Activated CD4-positive, alpha-beta T cell treated with anti-CD3 and anti-CD28 coated beads for 36 hours (primary cell): ENCODE measurements around the gene NKD1. TPM values are rescaled to one million over a fixed set of nuclear protein-coding genes. Genes with fewer than 3 reads are reported as not detected.

ENCODE experiments used
- ATAC-seq: fragments of 200-7000 bp; cut with Tn5 transposase; one replicate; pipeline ENCODE4 v1.10.0; 2021; ENCODE audit warnings: mild to moderate bottlenecking, moderate library complexity
- CTCF ChIA-PET: fragments of 350-600 bp; sonication (Branson Sonifier 250); formaldehyde crosslinking; loops from one replicate; lab custom pipeline; 2021; ENCODE audit warnings: antibody characterized with exemption; lab: Charles Lee
- POLR2A ChIA-PET: fragments of 350-600 bp; sonication (Branson Sonifier 250); formaldehyde crosslinking; loops from one replicate; lab custom pipeline; 2021; ENCODE audit warnings: antibody characterized with exemption, inconsistent platforms; lab: Charles Lee
- DNase-seq: peaks from one replicate; pipeline ENCODE4 v3.0.0-alpha.2; 2020
- H3K27ac Mint-ChIP-seq: one replicate; pipeline ENCODE4 v1.8.0; 2021; ENCODE audit warnings: mixed read lengths
- H3K27me3 Mint-ChIP-seq: one replicate; pipeline ENCODE4 v1.8.0; 2021; ENCODE audit warnings: mixed read lengths
- H3K36me3 Mint-ChIP-seq: one replicate; pipeline ENCODE4 v1.8.0; 2021; ENCODE audit warnings: low read depth, mixed read lengths
- H3K4me1 Mint-ChIP-seq: one replicate; pipeline ENCODE4 v1.8.0; 2021; ENCODE audit warnings: mixed read lengths
- H3K4me3 Mint-ChIP-seq: one replicate; pipeline ENCODE4 v1.8.0; 2021; ENCODE audit warnings: mild to moderate bottlenecking, moderate library complexity, mixed read lengths
- H3K9me3 Mint-ChIP-seq: one replicate; pipeline ENCODE4 v1.8.0; 2021; ENCODE audit warnings: low read depth, mixed read lengths
- intact Hi-C, 2 experiments: fragments of 100-400 bp; cut with DNase I in 1 of 2; cut with micrococcal nuclease in 1 of 2; formaldehyde crosslinking; loops; one replicate each; pipeline versions ENCODE4 v1.14.2 to v1.15.1; 2022 to 2024; cut with DNase I, micrococcal nuclease
- total RNA-seq, 2 experiments: library from RNA; stranded (reverse); gene quantifications; one replicate each; pipeline ENCODE4 v1.2.3, GENCODE V29; 2021

NKD1 gene
- total RNA-seq, 2 experiments from 2014 or later: 1.8 to 3.1 TPM

GRCh38 chr16:50505714-50506542 is 42.3 kb upstream of the NKD1 start:
- Mint-ChIP-seq H3K27me3 (no peaks in the 10 kb centered on the region), H3K27ac (no peak overlapping the region), H3K4me3 (no peak overlapping the region), H3K36me3 (no peaks in the 10 kb centered on the region), H3K9me3 (no peaks in the 10 kb centered on the region), H3K4me1 (no peaks in the 10 kb centered on the region)
- DNase-seq (no peak), ATAC-seq (no peak)
- CTCF ChIA-PET: interaction anchor here (0.8 to 1.5 kb wide), 3 partner anchors 71 to 300 kb away, joined by 3 to 5 read pairs (median 3); no protein-coding TSS in a partner anchor
- intact Hi-C loops: loop anchor here (5.0 to 10.0 kb wide), 2 partner anchors 131 to 294 kb away; no protein-coding TSS in a partner anchor
- POLR2A ChIA-PET: no interaction called here

GRCh38 chr16:50506543-50506937 is 41.7 kb upstream of the NKD1 start:
- CTCF ChIA-PET: interaction anchor here (0.8 to 1.5 kb wide), 3 partner anchors 70 to 300 kb away, joined by 3 to 5 read pairs (median 3); no protein-coding TSS in a partner anchor
- Mint-ChIP-seq H3K4me3 (no peak overlapping the region), H3K36me3 (no peaks in the 10 kb centered on the region), H3K27me3 (no peaks in the 10 kb centered on the region), H3K9me3 (no peaks in the 10 kb centered on the region), H3K4me1 (no peaks in the 10 kb centered on the region), H3K27ac (no peak overlapping the region)
- no peak for DNase-seq
- ATAC-seq: no peak
- intact Hi-C loops: loop anchor here (5.0 to 10.0 kb wide), 2 partner anchors 132 to 294 kb away; no protein-coding TSS in a partner anchor
- POLR2A ChIA-PET: no interaction called here

GRCh38 chr16:50507397-50507796 is 40.8 kb upstream of the NKD1 start:
- Mint-ChIP-seq H3K27me3 (no peaks in the 10 kb centered on the region), H3K27ac (no peak overlapping the region), H3K4me1 (no peaks in the 10 kb centered on the region), H3K4me3 (no peak overlapping the region), H3K36me3 (no peaks in the 10 kb centered on the region), H3K9me3 (no peaks in the 10 kb centered on the region)
- POLR2A ChIA-PET: interaction anchor here (0.6 kb wide), 1 partner anchor 27 kb away, joined by 3 read pairs; no protein-coding TSS in a partner anchor
- no peak for DNase-seq
- CTCF ChIA-PET: interaction anchor here (0.8 to 1.3 kb wide), 4 partner anchors 9 to 304 kb away, joined by 3 to 5 read pairs (median 4); no protein-coding TSS in a partner anchor
- intact Hi-C loops: loop anchor here (5.0 to 10.0 kb wide), 2 partner anchors 133 to 295 kb away; no protein-coding TSS in a partner anchor
- no peak for ATAC-seq

- H3K27me3 Mint-ChIP-seq: no peaks in the 10 kb centered on the region
- H3K4me1 Mint-ChIP-seq: no peaks in the 10 kb centered on the region
- ChIA-PET POLR2A (interaction anchor here (0.6 kb wide), 1 partner anchor 155 kb away, joined by 3 read pairs; no protein-coding TSS in a partner anchor), CTCF (interaction anchor here (0.6 to 1.6 kb wide), 8 partner anchors 9 to 299 kb away, joined by 3 to 4 read pairs (median 3); no protein-coding TSS in a partner anchor)
- intact Hi-C loops: loop anchor here (1.0 to 10.0 kb wide), 6 partner anchors 135 to 484 kb away; partner anchors contain the start of gene CNEP1R1 (in 1 of the 2)
- DNase-seq (peak; percentile 65), ATAC-seq (peak; percentile 36)
- H3K4me3 Mint-ChIP-seq: no peak overlapping the region
- H3K36me3 Mint-ChIP-seq: no peaks in the 10 kb centered on the region
- H3K27ac Mint-ChIP-seq: no peak overlapping the region
- H3K9me3 Mint-ChIP-seq: no peaks in the 10 kb centered on the region
Observed at GRCh38 chr16:50509521-50510341, 38.5 kb upstream of the NKD1 start.

- H3K27ac Mint-ChIP-seq: no peak overlapping the region
- ChIA-PET CTCF (no interaction called here), POLR2A (no interaction called here)
- no peak overlapping the region for H3K4me3 Mint-ChIP-seq
- no peak for DNase-seq
- ATAC-seq: no peak
- peaks cover 15% of the 10 kb centered on the region for H3K9me3 Mint-ChIP-seq
- H3K27me3 Mint-ChIP-seq: no peaks in the 10 kb centered on the region
- intact Hi-C loops: no loop called here
- no peaks in the 10 kb centered on the region for H3K4me1 Mint-ChIP-seq
- H3K36me3 Mint-ChIP-seq: peaks cover 2% of the 10 kb centered on the region
Observed at GRCh38 chr16:50515218-50515617, 33.0 kb upstream of the NKD1 start.

- POLR2A ChIA-PET: no interaction called here
Observed at GRCh38 chr16:50516401-50516800, 31.8 kb upstream of the NKD1 start.

GRCh38 chr16:50516890-50517289 is 31.3 kb upstream of the NKD1 start:
- POLR2A ChIA-PET: no interaction called here
- Mint-ChIP-seq H3K9me3 (peaks cover 15% of the 10 kb centered on the region), H3K27me3 (no peaks in the 10 kb centered on the region), H3K4me1 (no peaks in the 10 kb centered on the region), H3K4me3 (no peak overlapping the region), H3K36me3 (peaks cover 2% of the 10 kb centered on the region), H3K27ac (no peak overlapping the region)
- no peak for DNase-seq
- no peak for ATAC-seq
- CTCF ChIA-PET: interaction anchor here (0.6 to 1.1 kb wide), 8 partner anchors 9 to 355 kb away, joined by 3 to 5 read pairs (median 4); no protein-coding TSS in a partner anchor
- intact Hi-C loops: no loop called here

More at GRCh38 chr16:50516401-50516800, 31.8 kb upstream of the NKD1 start:
- CTCF ChIA-PET: interaction anchor here (0.6 to 1.1 kb wide), 9 partner anchors 8 to 355 kb away, joined by 3 to 5 read pairs (median 4); no protein-coding TSS in a partner anchor
- DNase-seq (no peak), ATAC-seq (no peak)
- no peak overlapping the region for H3K4me3 Mint-ChIP-seq
- no peaks in the 10 kb centered on the region for H3K27me3 Mint-ChIP-seq
- H3K27ac Mint-ChIP-seq: no peak overlapping the region
- no peaks in the 10 kb centered on the region for H3K4me1 Mint-ChIP-seq
- H3K9me3 Mint-ChIP-seq: peaks cover 15% of the 10 kb centered on the region
- intact Hi-C loops: no loop called here
- peaks cover 2% of the 10 kb centered on the region for H3K36me3 Mint-ChIP-seq

GRCh38 chr16:50517450-50518252 is 30.5 kb upstream of the NKD1 start:
- ChIA-PET CTCF (interaction anchor here (0.5 to 1.1 kb wide), 4 partner anchors 10 to 585 kb away, joined by 3 to 5 read pairs (median 4); no protein-coding TSS in a partner anchor), POLR2A (no interaction called here)
- no peaks in the 10 kb centered on the region for H3K4me1 Mint-ChIP-seq
- no peak for DNase-seq
- no peak for ATAC-seq
- peaks cover 2% of the 10 kb centered on the region for H3K36me3 Mint-ChIP-seq
- no peaks in the 10 kb centered on the region for H3K27me3 Mint-ChIP-seq
- intact Hi-C loops: no loop called here
- H3K4me3 Mint-ChIP-seq: no peak overlapping the region
- H3K9me3 Mint-ChIP-seq: peaks cover 15% of the 10 kb centered on the region
- H3K27ac Mint-ChIP-seq: no peak overlapping the region

- ATAC-seq: no peak
- peaks cover 15% of the 10 kb centered on the region for H3K9me3 Mint-ChIP-seq
- CTCF ChIA-PET: interaction anchor here (0.6 to 1.1 kb wide), 2 partner anchors 8 to 148 kb away, joined by 3 read pairs; no protein-coding TSS in a partner anchor
- H3K27me3 Mint-ChIP-seq: no peaks in the 10 kb centered on the region
- POLR2A ChIA-PET: no interaction called here
- no peak overlapping the region for H3K27ac Mint-ChIP-seq
- intact Hi-C loops: no loop called here
- no peak overlapping the region for H3K4me3 Mint-ChIP-seq
- no peak for DNase-seq
- peaks cover 2% of the 10 kb centered on the region for H3K36me3 Mint-ChIP-seq
- H3K4me1 Mint-ChIP-seq: no peaks in the 10 kb centered on the region
Observed at GRCh38 chr16:50519001-50519400, 29.2 kb upstream of the NKD1 start.

GRCh38 chr16:50519602-50520001 is 28.6 kb upstream of the NKD1 start:
- Mint-ChIP-seq H3K9me3 (peaks cover 15% of the 10 kb centered on the region), H3K27me3 (no peaks in the 10 kb centered on the region), H3K4me3 (no peak overlapping the region), H3K27ac (no peak overlapping the region), H3K36me3 (peaks cover 2% of the 10 kb centered on the region), H3K4me1 (no peaks in the 10 kb centered on the region)
- ATAC-seq (no peak), DNase-seq (no peak)
- intact Hi-C loops: no loop called here
- ChIA-PET POLR2A (no interaction called here), CTCF (no interaction called here)
